AG04449 (cell line): ENCODE measurements around the gene DOCK3.
"Not testable (repeated sequence)": the region's sequence is repeated elsewhere in the genome, so short reads cannot be mapped to it uniquely, and the experiment has no call there.

ENCODE experiments used
- CTCF ChIA-PET: fragments of 350-600 bp; formaldehyde crosslinking; extraction: SDS; loops from one replicate; lab custom pipeline; 2021; ENCODE audit warnings: antibody characterized with exemption; lab: Yijun Ruan, JAX
- POLR2A ChIA-PET: fragments of 400-600, 350-600 bp; formaldehyde crosslinking; extraction: SDS; loops from one replicate; lab custom pipeline; 2020; ENCODE audit warnings: antibody characterized with exemption, inconsistent platforms; lab: Yijun Ruan, JAX
- DNase-seq: peaks from one replicate; pipeline ENCODE4 v3.0.0-alpha.2; 2010; ENCODE audit warnings: low read depth, low spot score
- H3K4me3 ChIP-seq: 2 replicates; pipeline ENCODE4 v1.5.1; 2011; ENCODE audit warnings: low read depth, mild to moderate bottlenecking, control low read depth, low read length
- TF ChIP-seq, protein P1 (sequence below): IDR thresholded peaks from one replicate; pipeline ENCODE4 v1.5.1; 2011; ENCODE audit warnings: mild to moderate bottlenecking, moderate library complexity, low read length, control low read depth, inconsistent platforms; ENCODE audit not compliant: insufficient read depth; ENCODE audit errors: missing control alignments

The DOCK3 gene

DNA sequence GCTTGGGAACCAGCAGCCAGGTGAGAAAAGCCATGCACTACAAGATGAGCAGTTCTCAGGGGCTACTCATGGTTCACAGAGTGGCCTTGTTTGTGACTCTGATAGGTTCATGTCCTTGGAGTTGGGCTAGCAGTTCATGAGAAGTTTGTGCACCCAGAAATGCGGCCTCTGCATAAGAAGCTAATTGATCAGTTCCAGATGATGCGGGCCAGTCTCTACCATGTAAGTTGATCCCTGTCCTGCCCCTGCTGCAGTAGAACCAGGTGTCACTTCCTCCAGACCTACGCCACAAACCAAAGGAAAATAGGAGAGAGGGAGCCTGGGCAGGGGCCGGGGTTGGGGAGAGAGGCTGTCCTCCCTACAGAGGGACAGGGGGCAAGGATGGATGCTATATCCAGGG lies 683.1 kb downstream of the DOCK3 start:
- TF ChIP-seq, protein P1, sequence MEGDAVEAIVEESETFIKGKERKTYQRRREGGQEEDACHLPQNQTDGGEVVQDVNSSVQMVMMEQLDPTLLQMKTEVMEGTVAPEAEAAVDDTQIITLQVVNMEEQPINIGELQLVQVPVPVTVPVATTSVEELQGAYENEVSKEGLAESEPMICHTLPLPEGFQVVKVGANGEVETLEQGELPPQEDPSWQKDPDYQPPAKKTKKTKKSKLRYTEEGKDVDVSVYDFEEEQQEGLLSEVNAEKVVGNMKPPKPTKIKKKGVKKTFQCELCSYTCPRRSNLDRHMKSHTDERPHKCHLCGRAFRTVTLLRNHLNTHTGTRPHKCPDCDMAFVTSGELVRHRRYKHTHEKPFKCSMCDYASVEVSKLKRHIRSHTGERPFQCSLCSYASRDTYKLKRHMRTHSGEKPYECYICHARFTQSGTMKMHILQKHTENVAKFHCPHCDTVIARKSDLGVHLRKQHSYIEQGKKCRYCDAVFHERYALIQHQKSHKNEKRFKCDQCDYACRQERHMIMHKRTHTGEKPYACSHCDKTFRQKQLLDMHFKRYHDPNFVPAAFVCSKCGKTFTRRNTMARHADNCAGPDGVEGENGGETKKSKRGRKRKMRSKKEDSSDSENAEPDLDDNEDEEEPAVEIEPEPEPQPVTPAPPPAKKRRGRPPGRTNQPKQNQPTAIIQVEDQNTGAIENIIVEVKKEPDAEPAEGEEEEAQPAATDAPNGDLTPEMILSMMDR: no peak
- H3K4me3 ChIP-seq: no peak overlapping the region
- no peak for DNase-seq
- CTCF ChIA-PET: interaction anchor here (1.0 to 3.5 kb wide), 3 partner anchors 13 to 742 kb away, joined by 4 to 25 read pairs (median 4); no protein-coding TSS in a partner anchor
- POLR2A ChIA-PET: no interaction called here

DNA sequence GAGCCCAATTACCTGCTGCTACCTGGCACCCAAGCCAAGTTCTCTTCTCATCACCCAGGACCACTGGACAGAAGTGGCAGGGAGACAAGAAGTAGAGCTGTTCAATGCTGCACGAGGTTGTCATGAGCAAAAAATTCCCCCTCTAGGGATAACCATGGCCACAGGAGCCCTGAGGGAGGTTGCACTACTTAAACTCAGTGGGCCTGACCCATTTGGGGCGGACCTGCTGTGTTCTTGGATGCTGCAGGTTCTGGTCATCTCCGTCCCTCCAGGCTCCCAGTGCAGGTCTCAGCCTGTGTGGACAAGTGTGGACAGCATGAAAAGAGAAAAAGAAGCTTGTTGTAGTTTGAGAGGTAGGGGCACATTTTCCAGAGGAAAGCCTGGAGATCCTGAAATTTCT lies 684.3 kb downstream of the DOCK3 start:
- no peak overlapping the region for H3K4me3 ChIP-seq
- TF ChIP-seq, protein P1: no peak
- DNase-seq: no peak
- CTCF ChIA-PET: interaction anchor here (0.9 to 3.5 kb wide), 4 partner anchors 12 to 259 kb away, joined by 4 to 25 read pairs (median 6); no protein-coding TSS in a partner anchor
- POLR2A ChIA-PET: no interaction called here

DNA sequence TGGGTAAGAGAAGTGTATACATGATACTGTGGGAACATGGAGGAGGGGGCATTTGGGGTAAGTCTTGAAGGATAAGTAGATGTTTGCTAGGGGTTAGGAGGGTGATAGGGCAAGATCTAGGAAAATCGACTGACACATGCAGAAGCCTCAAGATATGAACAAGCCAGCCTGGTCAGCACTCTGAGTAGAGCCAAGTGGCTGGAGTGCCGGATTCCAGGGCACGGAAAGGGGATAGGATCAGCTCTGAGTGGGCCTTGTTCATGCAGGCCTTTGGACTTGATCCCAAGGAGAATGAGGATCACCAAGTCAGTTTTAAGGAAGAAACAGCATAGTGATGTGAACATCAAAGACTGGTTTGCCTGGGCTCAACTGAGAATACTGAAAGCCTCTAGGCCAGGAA lies 686.1 kb downstream of the DOCK3 start:
- CTCF ChIA-PET: interaction anchor here (1.4 to 3.5 kb wide), 4 partner anchors 10 to 745 kb away, joined by 5 to 25 read pairs (median 9); no protein-coding TSS in a partner anchor
- POLR2A ChIA-PET: no interaction called here
- TF ChIP-seq, protein P1: no peak
- no peak for DNase-seq
- no peak overlapping the region for H3K4me3 ChIP-seq

DNA sequence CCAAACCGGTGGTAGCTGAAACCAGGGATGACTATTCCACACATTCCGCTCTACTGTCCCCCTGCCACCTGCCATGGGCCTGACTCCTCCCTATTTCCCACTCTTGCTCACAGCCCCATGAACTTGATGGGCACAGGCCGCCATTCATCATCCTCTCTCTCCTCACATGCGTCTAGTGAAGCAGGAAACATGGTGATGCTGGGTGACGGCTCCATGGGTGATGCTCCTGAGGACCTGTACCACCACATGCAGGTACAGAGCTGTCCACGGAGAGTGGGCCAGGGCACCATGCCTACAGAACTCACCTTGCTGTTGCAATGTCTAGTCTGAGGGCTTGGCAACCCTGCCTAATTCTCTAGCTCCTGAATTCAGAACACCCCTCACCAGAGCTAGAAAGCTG lies 687.0 kb downstream of the DOCK3 start:
- H3K4me3 ChIP-seq: no peak overlapping the region
- TF ChIP-seq, protein P1: no peak
- no peak for DNase-seq
- CTCF ChIA-PET: interaction anchor here (1.0 to 3.0 kb wide), 4 partner anchors 9 to 389 kb away, joined by 3 to 11 read pairs (median 4); no protein-coding TSS in a partner anchor
- POLR2A ChIA-PET: no interaction called here

DNA sequence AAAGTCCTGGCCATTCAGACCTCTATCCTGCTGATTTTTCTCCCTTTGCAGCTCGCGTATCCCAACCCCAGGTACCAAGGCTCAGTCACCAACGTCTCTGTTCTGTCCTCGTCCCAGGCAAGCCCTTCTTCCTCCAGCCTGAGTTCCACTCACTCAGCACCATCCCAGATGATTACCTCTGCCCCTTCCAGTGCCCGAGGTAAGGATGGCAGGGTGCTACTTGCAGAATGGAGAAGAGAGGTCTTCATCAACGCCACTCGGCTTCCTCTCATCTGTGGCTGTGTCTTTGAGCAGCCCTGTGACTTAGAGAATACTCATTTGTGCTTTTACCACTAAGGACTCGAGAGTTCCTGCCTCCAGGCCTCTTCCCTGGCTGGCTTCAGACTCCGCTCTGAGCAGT lies 687.7 kb downstream of the DOCK3 start:
- no peak for DNase-seq
- POLR2A ChIA-PET: no interaction called here
- CTCF ChIA-PET: interaction anchor here (1.2 to 3.0 kb wide), 2 partner anchors 9 to 12 kb away, joined by 3 to 11 read pairs; no protein-coding TSS in a partner anchor
- no peak overlapping the region for H3K4me3 ChIP-seq
- TF ChIP-seq, protein P1: no peak

DNA sequence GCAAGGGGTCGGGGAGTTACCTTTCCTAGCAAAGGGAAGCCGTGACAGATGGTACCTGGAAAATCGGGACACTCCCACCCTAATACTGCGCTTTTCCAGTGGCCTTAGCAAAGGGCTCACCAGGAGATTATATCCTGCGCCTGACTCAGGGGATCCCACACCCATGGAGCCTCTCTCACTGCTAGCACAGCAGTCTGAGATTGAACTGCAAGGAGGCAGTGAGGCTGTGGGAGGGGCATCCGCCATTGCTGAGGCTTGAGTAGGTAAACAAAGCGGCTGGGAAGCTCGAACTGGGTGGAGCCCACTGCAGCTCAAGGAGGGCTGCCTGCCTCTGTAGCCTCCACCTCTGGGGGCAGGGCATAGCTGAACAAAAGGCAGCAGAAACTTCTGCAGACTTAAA lies 693.5 kb downstream of the DOCK3 start:
- H3K4me3 ChIP-seq, POLR2A ChIA-PET, DNase-seq: not testable (repeated sequence)
- CTCF ChIA-PET: interaction anchor here (1.3 to 15.6 kb wide), 4 partner anchors 99 to 753 kb away, joined by 3 to 284 read pairs (median 50); partner anchors contain the start of gene MAPKAPK3
